Upper lobe of left lung (tissue), 6 donors: Measurements from ENCODE around the gene POR. TPM values are rescaled to one million over a fixed set of nuclear protein-coding genes. Genes with fewer than 3 reads are reported as not detected.

Source experiments
- ATAC-seq, 2 donors: fragments of 200-7000 bp; cut with Tn5 transposase; one replicate each; pipeline ENCODE4 v1.9.1; 2022; ENCODE audit warnings: mild to moderate bottlenecking in 2 of 2, moderate library complexity in 2 of 2; ENCODE audit not compliant: low FRiP score in 2 of 2
- DNase-seq, 2 donors: peaks; one replicate each; pipeline ENCODE4 v3.0.0-alpha.2; 2019 to 2020
- H3K27ac ChIP-seq, 4 donors: fragments of 200-600 bp; sonication (generic); one replicate each; pipeline ENCODE4 v1.5.1; 2016 to 2019
- H3K27me3 ChIP-seq, 4 donors: fragments of 200-600 bp; sonication (generic); one replicate each; pipeline ENCODE4 v1.5.1; 2017 to 2019
- H3K36me3 ChIP-seq, 4 donors: fragments of 200-600 bp; sonication (generic); one replicate each; pipeline ENCODE4 v1.5.1; 2016 to 2019
- H3K4me1 ChIP-seq, 4 donors: fragments of 200-600 bp; sonication (generic); one replicate each; pipeline ENCODE4 v1.5.1; 2018 to 2019
- H3K4me3 ChIP-seq, 4 donors: fragments of 200-600 bp; sonication (generic); one replicate each; pipeline ENCODE4 v1.5.1; 2017 to 2019; ENCODE audit warnings: mild to moderate bottlenecking in 2 of 4, moderate library complexity in 1 of 4
- H3K9me3 ChIP-seq, 4 donors: fragments of 200-600 bp; sonication (generic); one replicate each; pipeline ENCODE4 v1.5.1; 2018 to 2019
- EP300 ChIP-seq, 4 donors: sonication (generic); formaldehyde crosslinking; IDR thresholded peaks; one replicate each; pipeline ENCODE4 v1.5.1; 2017; ENCODE audit warnings: antibody characterized with exemption in 4 of 4, control low read depth in 2 of 4
- POLR2A ChIP-seq, 4 donors: fragments of 450-650 bp; IDR thresholded peaks; one replicate each; pipeline ENCODE4 v1.5.1; 2016 to 2017; ENCODE audit warnings: antibody characterized with exemption in 4 of 4, mild to moderate bottlenecking in 2 of 4
- POLR2AphosphoS5 ChIP-seq, 2 donors: sonication (generic); formaldehyde crosslinking; IDR thresholded peaks; one replicate each; pipeline ENCODE4 v1.5.1; 2017; ENCODE audit warnings: antibody characterized with exemption in 2 of 2
- WGBS, 2 donors: methylation state at CpG; one replicate each; pipeline ENCODE4 v1.1.5; 2017 to 2018; 5-methylcytosine and 5-hydroxymethylcytosine counted together
- total RNA-seq, 6 donors: library from RNA; depleted of rRNA in 4 of 6; stranded (reverse); fragments of >200 nt in 4 of 6; gene quantifications; one replicate each; pipeline versions ENCODE4 v1.1.0 to v1.2.1, GENCODE V29; 2016 to 2021
- TF ChIP-seq, protein P1 (sequence below), 6 experiments: fragments of 450-650 bp in 4 of 6; fragments of 200-600 bp in 2 of 6; sonication (generic) in 2 of 6; IDR thresholded peaks; one replicate each; pipeline ENCODE4 v1.5.1; 2016 to 2019; ENCODE audit warnings: antibody characterized with exemption in 6 of 6
- donor health status: DM: no; HTN: no; CAD: no; lungs with moderate emphysema.
- donor health status: DM: no; HTN: yes; CAD: no; lungs with severe emphysema.

The POR gene
- total RNA-seq, 6 donors from 2014 or later = 107 to 257 (median 194) TPM

DNA sequence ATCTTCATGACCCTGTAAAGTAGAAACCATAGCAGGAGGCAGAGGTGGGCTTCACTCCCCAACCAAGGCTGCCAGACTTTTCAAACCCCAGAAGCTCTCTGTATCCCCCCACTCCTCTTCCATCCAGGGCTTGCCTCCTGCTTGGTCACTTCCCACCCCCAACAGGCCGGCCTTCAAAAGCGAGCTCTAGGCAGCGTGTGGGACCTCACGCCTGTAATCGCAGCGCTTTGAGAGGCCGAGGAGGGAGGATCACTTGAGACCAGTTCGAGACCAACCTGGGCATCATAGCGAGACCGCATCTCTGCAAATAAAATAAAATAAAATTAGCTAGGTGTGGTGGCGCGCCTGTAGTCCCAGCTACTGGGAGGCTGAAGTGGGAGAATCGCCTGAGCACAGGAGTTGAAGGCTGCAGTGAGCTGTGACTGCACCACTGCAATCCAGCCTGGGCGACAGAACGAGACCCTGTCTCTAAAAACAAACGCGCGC is 743 bp upstream of the POR start:
- peak overlapping the region; percentile 88 to 99 (median 94) for H3K27ac ChIP-seq
- DNase-seq (peak in 1 of 2 donors; percentile 26), ATAC-seq (peak in 1 of 2 donors; percentile 16)
- TF ChIP-seq, protein P1, sequence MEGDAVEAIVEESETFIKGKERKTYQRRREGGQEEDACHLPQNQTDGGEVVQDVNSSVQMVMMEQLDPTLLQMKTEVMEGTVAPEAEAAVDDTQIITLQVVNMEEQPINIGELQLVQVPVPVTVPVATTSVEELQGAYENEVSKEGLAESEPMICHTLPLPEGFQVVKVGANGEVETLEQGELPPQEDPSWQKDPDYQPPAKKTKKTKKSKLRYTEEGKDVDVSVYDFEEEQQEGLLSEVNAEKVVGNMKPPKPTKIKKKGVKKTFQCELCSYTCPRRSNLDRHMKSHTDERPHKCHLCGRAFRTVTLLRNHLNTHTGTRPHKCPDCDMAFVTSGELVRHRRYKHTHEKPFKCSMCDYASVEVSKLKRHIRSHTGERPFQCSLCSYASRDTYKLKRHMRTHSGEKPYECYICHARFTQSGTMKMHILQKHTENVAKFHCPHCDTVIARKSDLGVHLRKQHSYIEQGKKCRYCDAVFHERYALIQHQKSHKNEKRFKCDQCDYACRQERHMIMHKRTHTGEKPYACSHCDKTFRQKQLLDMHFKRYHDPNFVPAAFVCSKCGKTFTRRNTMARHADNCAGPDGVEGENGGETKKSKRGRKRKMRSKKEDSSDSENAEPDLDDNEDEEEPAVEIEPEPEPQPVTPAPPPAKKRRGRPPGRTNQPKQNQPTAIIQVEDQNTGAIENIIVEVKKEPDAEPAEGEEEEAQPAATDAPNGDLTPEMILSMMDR (IDR thresholded peaks at IDR 0.05) = no peak
- TF ChIP-seq POLR2AphosphoS5 (IDR thresholded peaks at IDR 0.05) = no peak
- TF ChIP-seq EP300 (IDR thresholded peaks at IDR 0.05) = no peak
- no peak for TF ChIP-seq POLR2A (IDR thresholded peaks at IDR 0.05)
- peak overlapping the region; percentile 52 to 97 (median 82) for H3K4me3 ChIP-seq
- H3K4me1 ChIP-seq = peaks cover 13 to 49% (median 35%) of the 10 kb centered on the region in 4 donors
- no peaks in the 10 kb centered on the region for H3K9me3 ChIP-seq
- no peaks in the 10 kb centered on the region for H3K27me3 ChIP-seq
- no peaks in the 10 kb centered on the region for H3K36me3 ChIP-seq
- 26 to 47% methylated on average over 17 to 18 of the region's 18 CpGs for WGBS, 2 donors

DNA sequence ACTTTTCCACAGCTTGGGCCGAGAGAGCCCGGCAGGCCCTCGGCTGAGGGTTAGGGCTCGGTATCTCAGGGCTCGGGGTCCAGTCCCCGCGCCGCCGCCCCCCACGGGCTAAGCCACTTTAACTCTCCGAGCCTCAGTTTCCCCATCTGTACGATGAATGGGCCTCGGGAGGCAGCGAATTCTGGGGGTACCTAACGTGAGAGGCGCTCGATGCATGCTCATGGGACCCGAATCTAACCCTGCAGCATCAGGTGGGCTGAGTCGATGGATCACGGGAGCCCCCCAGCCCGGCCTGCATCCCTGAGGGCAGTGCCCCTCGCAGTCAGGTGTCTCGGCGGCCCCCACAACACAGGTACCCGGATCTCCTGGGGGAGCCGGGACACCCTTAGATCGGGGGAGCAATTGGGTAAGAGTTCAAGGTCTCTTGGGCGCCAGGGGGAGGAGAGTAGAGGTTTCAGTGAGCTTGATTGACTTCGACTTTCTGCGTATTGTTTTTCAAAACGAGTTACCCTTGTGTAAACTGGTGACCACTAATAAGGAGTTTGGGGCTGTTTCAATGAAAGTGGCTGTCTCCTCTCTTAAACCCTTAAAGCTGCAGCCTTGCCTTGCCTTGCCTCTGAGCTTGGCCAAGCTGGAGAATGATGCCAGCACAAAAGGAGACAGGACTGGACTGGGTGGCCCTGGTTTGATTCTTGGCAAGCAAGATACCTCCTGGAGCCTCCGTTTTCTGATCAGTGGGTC is 631 bp downstream of the POR start:
- Histone ChIP-seq H3K4me3 (peak overlapping the region; percentile 70 to 97 (median 89)), H3K27me3 (no peaks in the 10 kb centered on the region), H3K36me3 (no peaks in the 10 kb centered on the region), H3K27ac (peak overlapping the region; percentile 88 to 99 (median 94)), H3K4me1 (peaks cover 13 to 55% (median 37%) of the 10 kb centered on the region in 4 donors), H3K9me3 (no peaks in the 10 kb centered on the region)
- peak in 1 of 2 donors; percentile 23 for ATAC-seq
- DNase-seq = peak in 1 of 2 donors; percentile 37
- no peak for TF ChIP-seq POLR2A (IDR thresholded peaks at IDR 0.05)
- no peak for TF ChIP-seq EP300 (IDR thresholded peaks at IDR 0.05)
- TF ChIP-seq, protein P1 (IDR thresholded peaks at IDR 0.05) = no peak
- TF ChIP-seq POLR2AphosphoS5 (IDR thresholded peaks at IDR 0.05) = no peak
- WGBS, 2 donors = 0 to 2% methylated on average over 5 to 28 of the region's 32 CpGs

DNA sequence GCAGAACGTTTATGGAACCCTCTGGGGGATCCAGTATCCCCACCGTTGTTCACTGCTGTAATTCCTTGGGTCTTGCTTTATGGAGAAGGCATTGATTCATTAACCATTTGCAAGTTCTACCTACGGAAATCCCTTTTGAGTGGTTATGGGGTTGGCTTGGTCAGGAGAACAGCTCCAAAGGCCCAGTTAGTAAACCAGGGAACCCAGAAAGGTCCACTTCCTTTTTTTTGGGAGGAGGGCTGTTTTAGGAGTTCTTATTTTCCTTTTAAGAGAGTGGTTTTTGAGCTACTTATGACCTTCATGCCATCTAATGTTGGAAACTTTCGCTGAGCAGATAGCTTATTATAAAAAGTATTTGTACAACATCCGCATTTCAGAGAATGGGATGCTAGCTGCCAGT is 1.3 kb downstream of the POR start:
- Histone ChIP-seq H3K9me3 (no peaks in the 10 kb centered on the region), H3K27me3 (no peaks in the 10 kb centered on the region), H3K4me3 (peak overlapping the region; percentile 70 to 97 (median 89)), H3K36me3 (no peaks in the 10 kb centered on the region), H3K4me1 (peaks cover 13 to 58% (median 39%) of the 10 kb centered on the region in 4 donors), H3K27ac (peak overlapping the region; percentile 88 to 99 (median 94))
- 35 to 64% methylated on average over 4 to 5 of the region's 5 CpGs for WGBS, 2 donors
- ATAC-seq = no peak
- TF ChIP-seq POLR2A (IDR thresholded peaks at IDR 0.05) = no peak
- no peak for TF ChIP-seq POLR2AphosphoS5 (IDR thresholded peaks at IDR 0.05)
- TF ChIP-seq EP300 (IDR thresholded peaks at IDR 0.05) = no peak
- TF ChIP-seq, protein P1 (IDR thresholded peaks at IDR 0.05) = no peak
- no peak for DNase-seq

DNA sequence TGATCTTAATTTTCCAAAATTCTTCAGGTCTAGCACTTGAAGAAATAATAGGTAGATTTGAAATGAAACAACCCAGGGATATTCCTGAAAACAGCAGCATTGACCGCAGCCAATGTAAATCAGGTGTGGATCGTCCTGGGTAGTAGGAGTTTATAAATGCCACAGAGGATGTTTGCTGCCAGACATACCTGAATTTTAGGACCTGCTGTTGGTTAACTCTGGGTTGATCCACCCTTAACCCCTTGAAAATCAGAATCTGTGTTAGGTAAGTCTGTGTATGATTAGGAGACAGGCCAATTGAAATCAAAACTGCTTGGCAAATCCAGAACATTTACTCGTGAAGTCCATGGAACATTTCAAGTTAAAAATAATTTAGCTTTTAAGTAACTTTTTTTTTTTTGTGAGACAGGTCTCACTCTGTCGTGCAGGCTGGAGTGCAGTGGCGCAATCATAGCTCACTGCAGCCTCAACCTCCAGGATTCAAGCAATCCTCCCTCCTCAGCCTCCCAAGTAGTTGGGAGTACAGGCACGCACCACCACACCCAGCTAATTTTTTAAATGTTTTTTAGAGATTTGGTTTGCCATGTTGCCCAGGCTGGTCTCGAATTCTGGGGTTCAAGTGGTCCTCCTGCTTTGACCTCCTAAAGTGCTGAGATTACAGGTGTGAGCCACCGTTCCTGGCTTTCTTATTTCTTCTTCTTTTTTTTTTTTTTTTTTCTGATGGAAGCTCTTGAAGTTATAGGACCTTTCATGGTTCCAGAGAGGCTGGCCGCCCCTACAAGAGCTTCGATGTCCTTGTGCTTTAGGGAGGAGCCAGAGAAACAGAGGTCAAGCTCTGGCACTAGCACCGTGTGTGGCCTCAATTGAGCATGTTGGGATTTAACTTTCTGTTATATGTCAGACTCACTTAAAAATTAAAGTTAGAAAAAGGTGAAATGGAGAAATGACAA is 2.0 kb downstream of the POR start:
- TF ChIP-seq, protein P1 (IDR thresholded peaks at IDR 0.05) = no peak
- TF ChIP-seq POLR2A (IDR thresholded peaks at IDR 0.05) (no peak), POLR2AphosphoS5 (IDR thresholded peaks at IDR 0.05) (no peak), EP300 (IDR thresholded peaks at IDR 0.05) (no peak)
- peak overlapping the region in 3 of 4 donors; percentile 88 to 99 (median 93) for H3K27ac ChIP-seq
- peaks cover 13 to 65% (median 39%) of the 10 kb centered on the region in 4 donors for H3K4me1 ChIP-seq
- ATAC-seq (no peak), DNase-seq (no peak)
- H3K36me3 ChIP-seq = no peaks in the 10 kb centered on the region
- 71 to 78% methylated on average over 11 of the region's 11 CpGs for WGBS, 2 donors
- no peaks in the 10 kb centered on the region for H3K9me3 ChIP-seq
- H3K4me3 ChIP-seq = peak overlapping the region in 2 of 4 donors; percentile 70 to 94
- no peaks in the 10 kb centered on the region for H3K27me3 ChIP-seq
